ENCODE results near the gene OR52E1. TPM values are rescaled to one million over a fixed set of nuclear protein-coding genes. Genes with fewer than 3 reads are reported as not detected.

OR52E1 gene
- total RNA-seq: not detected

DNA sequence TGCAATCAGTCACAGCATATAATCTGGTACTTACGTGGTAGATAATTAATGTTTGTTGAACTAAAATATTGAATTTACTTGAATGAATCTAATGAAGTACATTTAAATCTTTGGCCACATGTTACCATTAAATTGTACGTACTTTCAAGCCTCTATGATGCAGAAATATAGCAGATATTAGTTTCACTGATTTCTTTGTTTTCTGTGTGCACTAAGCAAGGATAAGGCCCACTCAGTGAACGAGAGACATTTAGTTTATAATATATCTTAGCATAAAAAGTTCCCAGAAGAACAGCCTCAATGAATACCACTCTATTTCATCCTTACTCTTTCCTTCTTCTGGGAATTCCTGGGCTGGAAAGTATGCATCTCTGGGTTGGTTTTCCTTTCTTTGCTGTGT is at the start of gene OR52E1:
Gene OR52E1, plus strand, starts transcription at position 301 of the 400 bp plus-strand sequence.
- intact Hi-C loops (cut with DNase I; ENCODE audit: low total_unique reads): no loop called here
- Histone ChIP-seq H3K9me3 (no peaks in the 10 kb centered on the region), H3K36me3 (no peaks in the 10 kb centered on the region), H3K27ac (no peak within 1 kb of the TSS), H3K4me1 (no peaks in the 10 kb centered on the region), H3K27me3 (no peaks in the 10 kb centered on the region), H3K4me3 (no peak within 1 kb of the TSS)
- in situ Hi-C loops (cut with MboI; ENCODE audit: low pct_ligation_motif_present in 1 of 4, low pct_unique_long_range_greater_than_20kb in 1 of 4, low sequenced_read_pairs in 3 of 4): no loop called here
- no peak for DNase-seq
- WGBS, 2 donors (ENCODE audit: low coverage in 1 of 2): 55 to 63% methylated on average over 3 of the region's 3 CpGs
- TF ChIP-seq POLR2A (IDR thresholded peaks at IDR 0.05): no peak
- TF ChIP-seq, protein P1, sequence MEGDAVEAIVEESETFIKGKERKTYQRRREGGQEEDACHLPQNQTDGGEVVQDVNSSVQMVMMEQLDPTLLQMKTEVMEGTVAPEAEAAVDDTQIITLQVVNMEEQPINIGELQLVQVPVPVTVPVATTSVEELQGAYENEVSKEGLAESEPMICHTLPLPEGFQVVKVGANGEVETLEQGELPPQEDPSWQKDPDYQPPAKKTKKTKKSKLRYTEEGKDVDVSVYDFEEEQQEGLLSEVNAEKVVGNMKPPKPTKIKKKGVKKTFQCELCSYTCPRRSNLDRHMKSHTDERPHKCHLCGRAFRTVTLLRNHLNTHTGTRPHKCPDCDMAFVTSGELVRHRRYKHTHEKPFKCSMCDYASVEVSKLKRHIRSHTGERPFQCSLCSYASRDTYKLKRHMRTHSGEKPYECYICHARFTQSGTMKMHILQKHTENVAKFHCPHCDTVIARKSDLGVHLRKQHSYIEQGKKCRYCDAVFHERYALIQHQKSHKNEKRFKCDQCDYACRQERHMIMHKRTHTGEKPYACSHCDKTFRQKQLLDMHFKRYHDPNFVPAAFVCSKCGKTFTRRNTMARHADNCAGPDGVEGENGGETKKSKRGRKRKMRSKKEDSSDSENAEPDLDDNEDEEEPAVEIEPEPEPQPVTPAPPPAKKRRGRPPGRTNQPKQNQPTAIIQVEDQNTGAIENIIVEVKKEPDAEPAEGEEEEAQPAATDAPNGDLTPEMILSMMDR (IDR thresholded peaks at IDR 0.05): no peak
- no peak for TF ChIP-seq EP300 (IDR thresholded peaks at IDR 0.05; ENCODE audit: low read depth)
- TF ChIP-seq POLR2AphosphoS5 (IDR thresholded peaks at IDR 0.05): no peak

DNA sequence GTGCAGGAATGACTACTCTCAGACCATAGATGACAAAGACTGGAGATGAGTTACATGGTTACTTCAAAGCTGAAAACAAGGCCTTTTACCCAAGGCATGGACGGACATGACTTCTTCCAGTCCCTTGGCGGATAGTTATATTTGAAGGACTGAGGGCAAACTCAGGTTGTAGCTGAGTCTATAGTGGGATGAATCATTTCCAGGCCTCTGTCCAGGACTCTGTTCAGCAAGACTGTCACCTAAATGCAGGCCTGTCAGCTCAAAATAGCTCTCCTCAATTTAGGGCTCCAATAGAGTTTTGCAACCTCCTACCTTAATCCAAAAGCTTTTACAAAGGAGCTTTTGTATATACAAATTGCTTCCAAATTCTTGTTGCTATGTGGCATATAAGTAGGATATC is 47.4 kb upstream of the OR52E1 start:
- Histone ChIP-seq H3K4me1 (no peaks in the 10 kb centered on the region), H3K36me3 (no peaks in the 10 kb centered on the region), H3K9me3 (peaks cover 0 to 2% of the 10 kb centered on the region in 2 donors), H3K27me3 (no peaks in the 10 kb centered on the region), H3K4me3 (no peak overlapping the region), H3K27ac (no peak overlapping the region)
- TF ChIP-seq POLR2A (IDR thresholded peaks at IDR 0.05): no peak
- TF ChIP-seq, protein P1 (IDR thresholded peaks at IDR 0.05): no peak
- DNase-seq: no peak
- intact Hi-C loops (cut with DNase I; ENCODE audit: low total_unique reads): no loop called here
- in situ Hi-C loops (cut with MboI; ENCODE audit: low pct_ligation_motif_present in 1 of 4, low pct_unique_long_range_greater_than_20kb in 1 of 4, low sequenced_read_pairs in 3 of 4): loop anchor here in 3 of 4 donors (25.0 kb wide), 3 partner anchors 110 to 835 kb away; partner anchors contain the start of genes OR51D1 (in 3 of the 3), OR51E1 (in 3 of the 3), OR51A7 (in 1 of the 3) and OR51G1 (in 1 of the 3)
- WGBS, 2 donors (ENCODE audit: low coverage in 1 of 2): 91 to 100% methylated on average over 1 to 2 of the region's 2 CpGs

DNA sequence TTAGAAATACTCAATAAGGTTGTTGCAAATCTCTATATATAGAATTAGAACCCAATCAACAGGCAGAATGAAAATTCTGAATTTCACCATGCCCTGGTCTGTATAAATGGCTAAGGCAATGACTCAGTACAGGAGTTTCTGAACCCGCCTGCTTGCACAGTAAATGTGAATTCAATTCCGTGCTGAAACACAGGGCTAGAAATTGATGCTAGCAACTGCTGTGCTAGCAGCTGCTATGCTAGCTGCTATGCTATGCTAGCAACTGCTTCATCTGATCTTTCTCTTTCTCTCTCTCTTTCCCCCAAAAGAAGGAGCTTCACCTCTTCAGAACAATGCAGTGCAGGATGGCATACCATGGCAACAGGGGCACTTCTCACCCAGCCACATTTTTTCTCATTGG is 32.7 kb upstream of the OR52E1 start:
- no peak for DNase-seq
- no peaks in the 10 kb centered on the region for H3K4me1 ChIP-seq
- in situ Hi-C loops (cut with MboI; ENCODE audit: low pct_ligation_motif_present in 1 of 4, low pct_unique_long_range_greater_than_20kb in 1 of 4, low sequenced_read_pairs in 3 of 4): no loop called here
- H3K27me3 ChIP-seq: no peaks in the 10 kb centered on the region
- no peaks in the 10 kb centered on the region for H3K36me3 ChIP-seq
- intact Hi-C loops (cut with DNase I; ENCODE audit: low total_unique reads): no loop called here
- H3K27ac ChIP-seq: no peak overlapping the region
- no peaks in the 10 kb centered on the region for H3K9me3 ChIP-seq
- 69 to 70% methylated on average over 2 of the region's 2 CpGs for WGBS, 2 donors (ENCODE audit: low coverage in 1 of 2)
- H3K4me3 ChIP-seq: no peak overlapping the region
- TF ChIP-seq, protein P1 (IDR thresholded peaks at IDR 0.05): no peak
- TF ChIP-seq POLR2AphosphoS5 (IDR thresholded peaks at IDR 0.05): no peak
- TF ChIP-seq POLR2A (IDR thresholded peaks at IDR 0.05): no peak
- TF ChIP-seq EP300 (IDR thresholded peaks at IDR 0.05; ENCODE audit: low read depth): no peak

DNA sequence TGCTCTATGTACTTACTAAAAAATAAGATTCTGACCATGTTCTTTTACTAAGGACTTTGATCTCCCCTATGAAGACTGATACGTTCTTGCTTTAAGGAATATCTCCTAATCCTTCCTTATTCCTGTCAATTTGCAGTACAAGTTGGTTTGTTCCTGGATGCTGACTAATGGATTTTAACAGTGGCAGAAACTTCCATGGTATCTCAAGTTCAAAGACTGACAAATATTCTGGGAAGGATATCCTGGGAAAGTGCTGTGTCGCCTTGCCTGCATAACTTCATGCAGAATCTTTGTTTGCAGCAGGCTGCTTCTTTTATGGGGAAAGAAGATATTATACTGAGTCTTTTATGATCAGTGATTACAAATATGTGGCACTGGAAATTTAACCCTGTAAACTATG is 31.4 kb upstream of the OR52E1 start:
- no peak for DNase-seq
- in situ Hi-C loops (cut with MboI; ENCODE audit: low pct_ligation_motif_present in 1 of 4, low pct_unique_long_range_greater_than_20kb in 1 of 4, low sequenced_read_pairs in 3 of 4) (no loop called here), intact Hi-C loops (cut with DNase I; ENCODE audit: low total_unique reads) (no loop called here)
- Histone ChIP-seq H3K4me3 (no peak overlapping the region), H3K4me1 (no peaks in the 10 kb centered on the region), H3K9me3 (no peaks in the 10 kb centered on the region), H3K27ac (no peak overlapping the region), H3K36me3 (no peaks in the 10 kb centered on the region), H3K27me3 (no peaks in the 10 kb centered on the region)
- TF ChIP-seq EP300 (IDR thresholded peaks at IDR 0.05; ENCODE audit: low read depth) (no peak), POLR2A (IDR thresholded peaks at IDR 0.05) (no peak), POLR2AphosphoS5 (IDR thresholded peaks at IDR 0.05) (no peak)
- TF ChIP-seq, protein P1 (IDR thresholded peaks at IDR 0.05): no peak
- 35 to 48% methylated on average over 2 of the region's 2 CpGs for WGBS, 2 donors (ENCODE audit: low coverage in 1 of 2)

Data from transverse colon (tissue), 4 donors.